Urothelium cell line (cell line): ENCODE results near the gene ILDR1.

Source experiments
- DNase-seq: peaks from one replicate; pipeline ENCODE4 v3.0.0; 2011; ENCODE audit warnings: low spot score, mixed read lengths
- FAIRE-seq: peaks from 2 replicates; lab custom pipeline; 2011; peaks lifted over from hg19 to GRCh38; lab: Jason Lieb, UNC

The ILDR1 gene

DNA sequence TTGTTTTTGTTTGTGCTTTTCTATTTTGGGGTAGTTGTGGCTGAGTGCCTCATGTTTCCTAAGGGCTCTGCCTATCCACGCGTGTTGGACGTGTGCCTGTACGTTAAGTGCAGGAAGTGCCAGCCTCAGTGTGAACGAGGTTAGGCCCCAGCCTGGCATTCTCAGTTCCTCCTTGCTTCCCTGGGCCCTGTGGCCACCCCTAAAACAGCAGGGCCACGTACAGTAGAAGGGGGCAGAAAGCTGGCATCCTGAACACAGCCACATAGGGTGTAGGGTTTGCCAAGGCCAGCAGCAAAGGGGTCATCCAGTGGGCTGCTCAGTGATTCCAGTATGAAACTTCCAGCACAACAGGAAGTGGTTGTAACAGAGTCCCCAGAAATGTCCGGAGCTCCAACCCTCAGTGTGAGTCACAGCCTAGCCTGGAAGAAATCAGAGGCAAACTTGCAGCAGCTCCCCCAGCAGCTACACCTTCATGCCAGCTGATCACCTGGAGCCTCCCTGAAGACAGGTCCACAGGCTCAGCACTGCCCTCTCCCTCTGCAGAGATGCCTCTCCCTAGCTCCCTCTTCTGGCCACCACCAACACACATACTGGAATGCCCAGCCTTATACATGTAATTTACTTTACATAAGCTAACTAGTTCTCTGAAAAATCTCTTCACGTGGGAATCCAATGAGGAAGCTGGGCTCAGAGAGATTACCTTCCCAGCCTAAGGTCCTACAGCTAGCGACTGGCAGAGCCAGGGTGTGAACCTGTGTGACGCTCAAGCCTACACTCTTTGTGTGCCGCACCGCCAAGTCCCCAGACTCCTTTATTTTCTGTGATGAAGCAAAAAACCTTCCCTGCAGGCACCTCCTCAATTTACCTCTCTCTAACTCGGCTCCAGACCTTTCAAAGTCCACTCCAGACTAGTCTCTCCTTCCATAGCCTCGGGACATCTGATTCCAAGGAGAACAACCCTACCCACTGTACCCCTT, 26.6 kb downstream of the ILDR1 start:
- peak; percentile 79 for DNase-seq
- FAIRE-seq, result no peak

DNA sequence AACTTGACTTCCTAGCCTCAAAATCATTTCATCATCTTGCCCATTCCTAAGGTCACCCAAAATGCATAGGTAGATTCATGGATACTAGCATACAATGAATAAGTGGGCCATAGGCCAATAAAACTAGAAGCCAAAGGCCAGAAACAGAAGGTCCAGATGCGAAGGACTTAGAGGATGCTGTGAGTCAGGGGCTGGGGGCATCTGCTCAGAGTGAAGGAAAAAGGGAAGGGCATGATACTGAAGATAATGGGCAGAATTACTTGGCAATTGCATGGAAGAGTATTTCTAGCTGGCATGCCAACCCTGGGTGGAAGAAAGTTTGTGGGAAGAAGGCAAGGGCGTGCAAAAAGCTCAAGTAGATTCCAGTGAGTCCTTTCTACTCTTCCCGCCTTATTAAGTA, 27.5 kb downstream of the ILDR1 start:
- FAIRE-seq, result no peak
- DNase-seq, result no peak

DNA sequence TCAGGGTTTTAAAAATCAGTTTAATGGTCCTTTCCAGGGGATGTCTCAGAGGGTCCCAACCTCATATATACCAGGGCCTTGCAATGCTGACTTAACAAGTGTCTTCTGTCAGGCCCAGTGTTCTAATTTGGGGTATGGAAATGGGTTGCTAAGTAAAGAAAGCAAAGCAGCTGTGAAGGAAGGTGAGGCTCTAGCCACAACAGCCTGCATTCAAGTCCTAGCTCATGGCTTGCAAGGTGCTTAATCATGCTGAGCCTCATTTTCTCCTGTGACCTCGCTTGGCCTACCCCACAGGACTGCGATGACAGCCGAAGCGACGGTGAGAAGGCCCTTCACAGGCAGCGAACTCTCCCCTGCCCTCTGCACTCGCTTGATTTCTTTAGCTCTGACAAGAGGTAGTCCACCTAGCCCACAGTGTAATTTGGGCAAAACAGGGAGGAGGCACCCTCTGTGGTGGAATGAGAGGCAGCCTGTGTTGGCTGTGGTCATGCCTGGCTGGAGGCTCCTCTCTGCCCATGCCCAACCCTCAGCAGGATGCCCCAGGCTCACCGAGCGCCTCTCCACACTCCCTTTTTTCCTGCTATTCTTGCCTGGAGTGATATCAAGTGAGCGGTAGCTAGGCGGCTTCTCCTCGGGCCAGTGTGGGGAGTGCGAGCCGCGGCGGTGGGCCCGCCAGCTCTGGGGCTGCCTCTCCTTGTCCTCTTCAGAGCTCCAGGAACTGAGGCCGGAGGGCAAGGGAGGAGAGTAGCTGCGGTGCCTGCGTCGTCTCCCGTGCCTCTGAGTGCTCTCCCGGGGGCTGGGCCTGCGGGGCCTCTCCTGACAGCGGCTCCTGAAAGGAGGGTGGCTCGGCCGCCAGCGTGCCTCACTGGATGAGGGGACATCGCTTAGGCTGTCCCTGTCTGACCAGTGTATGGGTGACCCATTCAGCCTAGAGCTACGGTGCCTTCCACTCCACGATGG, 29.2 kb downstream of the ILDR1 start:
- DNase-seq (no peak), FAIRE-seq (no peak)

DNA sequence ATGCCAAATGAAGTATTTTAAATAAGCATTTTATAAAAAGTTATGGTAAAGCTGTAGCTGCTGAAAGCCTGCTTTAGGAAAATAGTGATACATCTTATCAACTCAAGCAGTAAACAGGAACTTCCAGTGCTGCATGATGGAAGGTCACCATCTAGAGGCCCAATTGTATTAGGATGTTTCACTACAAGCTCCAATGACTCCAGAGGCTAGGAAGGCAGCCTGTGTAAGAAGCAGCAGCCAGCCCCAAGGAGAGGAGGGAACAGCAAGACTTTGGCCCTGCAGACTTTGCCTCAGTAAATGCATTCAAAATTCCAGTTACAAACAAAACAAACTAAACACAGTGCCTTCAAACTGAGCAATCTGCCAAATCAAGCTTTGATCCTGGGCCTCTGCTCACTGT, 32.1 kb downstream of the ILDR1 start:
- DNase-seq (no peak), FAIRE-seq (no peak)

DNA sequence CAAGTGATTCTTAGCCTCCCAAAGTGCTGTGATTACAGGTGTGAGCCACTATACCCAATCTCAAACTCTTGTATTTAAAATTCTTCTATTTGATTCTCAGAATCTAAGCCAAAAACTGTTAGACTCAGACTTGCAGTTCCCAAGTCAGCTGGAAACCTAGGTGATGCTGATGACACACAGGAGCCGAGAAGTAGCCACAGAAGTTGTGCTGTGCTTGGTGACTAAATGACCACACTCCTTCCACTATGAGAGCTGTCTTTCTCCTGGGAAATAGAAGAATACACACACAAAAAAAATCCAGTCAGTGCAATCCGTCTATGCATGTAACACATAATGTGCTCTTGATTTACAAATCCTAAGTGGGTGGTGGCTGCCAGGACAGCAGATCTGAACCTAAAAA, 33.9 kb downstream of the ILDR1 start:
- FAIRE-seq, result no peak
- no peak for DNase-seq

DNA sequence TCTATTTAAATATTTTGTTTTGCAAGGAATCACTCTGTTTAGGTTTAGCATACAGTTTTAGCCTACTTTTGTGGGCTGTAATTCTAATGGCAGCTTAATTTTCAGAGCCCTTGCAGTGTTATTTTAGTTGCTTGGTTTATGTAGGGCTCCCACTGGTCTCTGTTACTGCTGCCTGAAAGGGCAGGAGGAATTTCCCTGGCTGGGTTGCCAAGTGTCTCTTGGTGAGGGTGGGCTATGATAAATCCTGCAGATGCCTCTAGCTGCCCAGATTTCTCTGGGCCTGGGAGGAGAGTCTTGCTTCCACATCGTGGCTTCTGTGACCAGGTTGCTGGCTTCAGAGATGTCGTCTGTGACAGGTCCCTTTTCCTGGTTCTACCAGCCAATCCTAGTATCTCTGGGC, 36.2 kb downstream of the ILDR1 start:
- no peak for FAIRE-seq
- no peak for DNase-seq

DNA sequence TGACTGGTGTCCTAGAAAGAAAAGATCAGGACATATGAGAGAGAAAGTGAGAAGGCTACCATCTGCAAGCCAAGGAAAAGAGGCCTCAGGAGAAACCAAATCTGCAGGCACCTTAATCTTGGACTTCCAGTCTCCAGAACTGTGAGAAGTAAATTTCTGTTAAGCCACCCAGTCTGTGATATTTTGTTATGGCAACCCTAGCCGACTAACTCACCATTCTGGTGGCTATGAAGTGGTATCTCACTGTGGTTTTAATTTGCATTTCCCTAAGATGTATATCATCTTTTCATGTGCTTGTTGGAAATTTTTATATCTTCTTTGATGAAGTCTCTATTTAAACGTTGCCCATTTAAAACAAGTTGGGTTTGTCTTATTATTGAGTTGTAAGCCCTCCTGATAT, 40.6 kb downstream of the ILDR1 start:
- FAIRE-seq (no peak), DNase-seq (no peak)

DNA sequence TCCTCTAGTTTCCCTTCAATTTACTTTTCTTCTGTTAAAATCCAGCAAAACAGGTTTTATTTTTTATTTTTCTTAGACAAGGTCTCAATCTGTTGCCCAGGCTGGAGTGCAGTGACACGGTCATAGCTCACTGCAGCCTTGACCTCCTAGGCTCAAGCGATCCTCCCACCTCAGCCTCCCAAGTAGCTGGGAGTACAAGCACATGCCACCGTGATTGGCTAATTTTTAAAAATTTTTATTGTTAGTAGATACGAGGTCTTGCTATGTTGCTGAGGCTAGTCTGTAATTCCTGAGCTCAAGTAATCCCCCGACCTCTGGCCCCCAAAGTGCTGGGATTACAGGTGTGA, 41.6 kb downstream of the ILDR1 start:
- FAIRE-seq (no peak), DNase-seq (no peak)

DNA sequence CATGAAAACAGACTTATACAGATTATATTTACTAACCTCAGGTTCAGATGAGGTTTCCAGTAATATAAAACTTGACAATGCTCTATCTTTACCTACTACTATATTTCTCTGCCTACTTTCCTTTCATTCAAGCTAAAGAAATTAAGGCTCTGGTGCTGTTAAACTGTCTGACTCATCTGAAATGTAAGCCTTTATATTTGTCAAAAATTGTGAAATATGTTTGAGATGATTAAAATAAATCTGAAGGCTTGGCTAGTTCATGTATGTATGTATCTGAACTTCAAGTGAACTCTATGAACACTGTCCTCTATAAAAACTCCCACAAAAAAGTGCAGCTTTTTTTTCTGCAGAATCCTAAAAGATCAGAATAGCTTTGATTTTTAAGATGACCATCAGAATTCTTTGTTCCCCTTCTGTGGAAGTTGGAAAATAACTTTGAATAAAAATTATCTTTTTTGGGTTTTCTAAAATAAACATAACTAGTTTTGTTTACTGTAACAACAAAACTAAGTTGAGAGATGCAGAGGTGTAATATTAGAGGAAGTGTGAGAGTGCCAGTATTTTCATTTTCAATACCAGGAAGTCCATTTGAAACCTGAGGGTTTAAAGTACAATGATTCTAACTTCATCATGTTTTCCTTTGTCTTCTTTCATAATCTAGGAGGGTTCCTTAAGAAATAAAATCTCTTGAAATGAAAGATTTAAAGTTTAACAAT, 42.2 kb downstream of the ILDR1 start:
- no peak for FAIRE-seq

DNA sequence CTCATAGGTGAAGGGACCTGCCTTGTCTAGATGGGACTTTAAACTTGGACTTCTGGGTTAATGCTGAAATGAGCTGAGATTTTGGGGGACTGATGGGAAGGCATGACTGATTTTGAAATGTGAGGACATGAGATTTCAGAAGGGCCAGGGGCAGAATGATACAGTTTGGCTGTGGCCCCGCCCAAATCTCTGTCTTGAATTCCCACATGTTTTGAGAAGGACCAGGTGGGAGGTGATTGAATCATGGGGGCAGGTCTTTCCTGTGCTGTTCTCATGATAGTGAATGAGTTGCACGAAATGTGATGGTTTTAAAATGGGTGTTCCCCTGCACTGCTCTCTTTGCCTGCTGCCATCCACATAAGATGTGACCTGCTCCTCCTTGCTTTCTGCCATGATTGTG, 42.8 kb downstream of the ILDR1 start:
- DNase-seq, result no peak
- FAIRE-seq, result no peak

More for the DNA sequence above, 42.2 kb downstream of the ILDR1 start:
- DNase-seq, result no peak

DNA sequence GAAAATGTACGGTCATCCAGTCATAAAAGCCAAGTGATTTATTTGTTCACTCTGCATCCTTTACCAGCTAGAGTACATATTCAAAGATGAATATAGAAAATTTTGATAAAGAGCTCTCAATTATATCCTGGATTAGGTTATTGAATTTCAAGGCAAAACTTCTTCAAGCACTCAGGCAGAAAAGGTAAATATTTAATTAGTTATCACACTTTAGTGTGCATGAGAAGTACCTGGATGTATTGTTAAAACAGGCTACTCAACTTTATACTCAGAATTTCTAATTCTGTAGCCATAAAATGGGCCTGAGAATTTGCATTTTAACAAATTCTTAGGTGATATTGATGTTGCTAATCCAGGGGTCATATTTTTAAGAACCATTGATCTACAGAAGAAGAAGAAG, 45.3 kb downstream of the ILDR1 start:
- DNase-seq (no peak), FAIRE-seq (no peak)

DNA sequence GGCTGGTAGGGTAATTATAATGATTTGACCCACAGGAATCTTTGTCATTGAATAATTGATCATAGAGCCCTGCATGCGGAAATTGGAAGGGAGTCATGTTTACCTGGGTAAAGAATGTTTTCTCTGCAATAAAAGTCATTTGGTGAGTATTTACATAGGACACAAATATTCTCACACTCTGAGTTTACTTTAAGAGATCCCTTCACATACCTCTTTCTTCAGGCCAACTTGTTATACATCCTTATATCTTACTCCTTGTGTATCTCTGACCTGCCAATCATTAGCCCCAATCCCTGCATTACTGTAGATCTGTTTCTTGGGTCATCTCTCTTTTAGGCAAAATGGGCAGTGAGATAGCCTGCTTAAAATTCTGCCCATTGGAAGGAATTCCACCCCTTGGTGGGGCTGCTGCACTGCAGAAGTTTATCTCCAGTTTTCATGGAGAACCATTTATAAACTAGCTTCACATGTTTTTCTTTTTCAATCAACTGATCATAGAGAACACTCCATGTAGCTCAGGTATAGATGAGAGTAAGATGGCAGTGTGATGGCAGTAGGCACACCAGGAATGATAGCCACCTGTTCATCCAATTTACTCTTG, 46.2 kb downstream of the ILDR1 start:
- FAIRE-seq, result no peak

DNA sequence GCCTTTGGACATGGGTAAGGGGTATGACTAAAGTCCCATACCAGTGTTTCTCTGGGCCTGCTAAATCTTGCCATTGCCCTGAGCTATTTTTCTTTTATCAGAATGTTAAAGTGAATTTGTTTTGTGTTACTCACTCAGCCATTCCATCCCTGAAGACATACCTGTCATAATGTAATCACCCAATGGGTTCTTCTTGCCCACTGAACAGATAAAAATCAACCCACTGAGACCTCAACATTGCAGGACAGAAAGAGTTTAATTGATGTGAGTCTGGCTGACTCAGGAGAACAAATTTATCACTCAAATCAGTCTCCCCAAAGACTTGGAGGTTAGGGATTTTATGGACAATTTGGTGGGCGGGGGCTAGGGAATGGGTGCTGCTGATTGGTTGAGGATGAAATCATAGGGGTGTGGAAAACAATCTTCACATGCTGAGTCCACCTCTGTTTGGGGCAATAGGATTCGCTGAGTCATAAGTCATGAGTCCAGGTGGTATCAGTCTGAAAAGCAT, 47.4 kb downstream of the ILDR1 start:
- FAIRE-seq, result peak; percentile 56
- DNase-seq, result no peak

More for the DNA sequence above, 46.2 kb downstream of the ILDR1 start:
- DNase-seq, result no peak

DNA sequence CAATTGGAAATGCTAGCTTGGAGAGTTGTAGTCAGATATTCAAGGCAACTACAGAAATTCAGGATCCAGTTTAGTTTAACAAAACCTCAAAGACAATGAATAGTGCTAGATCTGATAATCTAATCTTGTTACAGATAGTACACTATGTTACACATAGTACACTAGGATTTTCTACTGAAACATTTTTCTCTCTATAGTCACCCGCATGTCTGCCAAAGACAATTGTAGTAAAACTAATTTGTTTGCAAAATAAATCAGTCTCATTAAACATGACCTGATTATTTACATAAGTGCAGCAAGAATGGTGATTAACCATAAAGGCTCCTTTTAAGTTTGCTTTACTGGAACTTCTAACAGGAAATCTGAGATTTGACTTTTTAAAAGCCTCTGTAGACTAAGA, 52.0 kb downstream of the ILDR1 start:
- FAIRE-seq (no peak), DNase-seq (no peak)

DNA sequence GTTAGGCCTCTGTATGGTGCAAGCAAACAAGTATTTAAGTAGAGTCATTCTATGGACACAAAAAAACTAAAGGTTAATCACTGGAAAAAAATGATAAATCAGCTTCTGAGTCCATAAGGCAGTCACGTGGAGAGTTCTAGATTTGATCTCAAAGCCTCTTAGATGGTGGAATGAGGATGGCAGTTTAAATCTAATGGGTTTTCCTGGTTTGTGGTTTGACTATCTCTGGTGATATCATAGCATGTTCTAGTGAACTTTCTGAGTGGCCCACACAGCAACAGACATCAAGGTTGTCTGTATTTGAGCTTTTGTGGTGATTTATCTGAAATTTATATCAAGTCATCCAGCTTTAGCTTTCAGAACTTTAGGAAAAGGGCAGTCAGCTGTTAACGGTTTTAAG, 52.4 kb downstream of the ILDR1 start:
- DNase-seq (no peak), FAIRE-seq (no peak)

DNA sequence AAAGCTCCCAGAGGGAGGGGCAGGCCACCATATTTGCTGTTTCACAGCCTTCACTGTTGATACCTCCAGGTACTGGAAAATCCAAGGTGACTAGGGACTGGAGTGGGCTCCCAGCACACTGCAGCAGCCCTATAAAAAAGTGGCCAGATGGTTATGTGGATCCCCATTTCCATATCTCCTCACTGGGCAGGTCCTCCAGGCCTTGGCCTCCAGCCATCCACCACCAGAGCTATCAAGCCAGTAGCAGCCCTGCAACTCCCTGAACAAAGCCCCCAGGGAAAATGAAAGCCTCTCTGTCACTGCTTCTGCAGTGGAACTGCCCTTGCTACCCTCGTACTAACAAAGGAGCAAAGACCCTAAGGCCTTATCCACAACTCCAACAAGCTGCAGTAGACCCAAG, 58.4 kb downstream of the ILDR1 start:
- FAIRE-seq, result no peak
- no peak for DNase-seq

DNA sequence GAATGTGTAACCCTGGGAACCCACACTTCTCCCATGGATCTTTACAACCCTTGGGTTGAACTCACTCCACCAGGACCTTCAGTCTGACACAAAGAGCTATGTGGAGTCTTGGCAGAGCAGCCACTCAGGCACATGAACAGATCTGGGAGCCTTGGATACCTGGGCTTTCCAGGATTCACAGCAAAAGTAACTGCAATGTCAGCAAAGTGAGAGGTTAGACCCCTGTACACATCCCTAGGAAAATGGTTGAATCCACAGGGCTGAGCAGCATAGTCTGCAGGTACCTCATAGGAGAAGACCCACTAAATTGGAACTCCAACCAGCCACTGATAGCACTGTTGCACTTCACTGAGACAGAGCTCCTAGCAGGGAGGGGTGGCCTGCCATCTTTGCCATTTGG, 59.6 kb downstream of the ILDR1 start:
- FAIRE-seq (no peak), DNase-seq (no peak)

DNA sequence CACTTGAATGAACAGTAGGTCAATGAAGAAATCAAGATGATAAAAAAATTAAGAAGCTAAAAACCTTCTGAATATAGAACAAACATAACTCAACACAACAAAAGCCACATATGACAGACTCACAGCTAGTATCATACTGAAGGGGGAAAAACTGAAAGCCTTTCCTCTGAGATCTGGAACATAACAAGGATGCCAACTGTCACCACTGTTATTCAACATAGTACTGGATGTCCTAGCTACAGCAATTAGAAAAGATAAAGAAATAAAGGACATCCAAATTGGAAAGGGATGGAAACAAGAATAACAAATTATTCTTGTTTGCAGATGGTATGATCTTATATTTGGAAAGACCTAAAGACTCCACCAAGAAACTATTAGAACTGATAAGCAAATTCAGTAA, 60.8 kb downstream of the ILDR1 start:
- no peak for DNase-seq
- FAIRE-seq, result no peak

DNA sequence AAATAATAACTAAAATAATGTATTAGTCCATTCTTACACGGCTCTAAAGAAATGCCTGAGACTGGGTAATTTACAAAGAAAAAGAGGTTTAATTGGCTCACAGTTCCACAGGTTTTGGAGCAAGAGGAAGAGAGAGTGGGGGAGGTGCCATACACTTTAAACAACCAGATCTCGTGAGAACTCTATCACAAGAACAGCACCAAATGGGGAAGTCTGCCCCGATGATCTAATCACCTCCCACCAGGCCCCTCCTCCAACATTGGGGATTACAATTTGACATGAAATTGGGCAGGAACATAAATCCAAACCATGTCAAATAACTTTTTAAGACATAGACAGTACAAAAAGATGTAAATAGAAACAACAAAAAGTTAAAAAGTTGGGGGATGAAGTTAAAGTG, 63.2 kb downstream of the ILDR1 start:
- DNase-seq (no peak), FAIRE-seq (no peak)

DNA sequence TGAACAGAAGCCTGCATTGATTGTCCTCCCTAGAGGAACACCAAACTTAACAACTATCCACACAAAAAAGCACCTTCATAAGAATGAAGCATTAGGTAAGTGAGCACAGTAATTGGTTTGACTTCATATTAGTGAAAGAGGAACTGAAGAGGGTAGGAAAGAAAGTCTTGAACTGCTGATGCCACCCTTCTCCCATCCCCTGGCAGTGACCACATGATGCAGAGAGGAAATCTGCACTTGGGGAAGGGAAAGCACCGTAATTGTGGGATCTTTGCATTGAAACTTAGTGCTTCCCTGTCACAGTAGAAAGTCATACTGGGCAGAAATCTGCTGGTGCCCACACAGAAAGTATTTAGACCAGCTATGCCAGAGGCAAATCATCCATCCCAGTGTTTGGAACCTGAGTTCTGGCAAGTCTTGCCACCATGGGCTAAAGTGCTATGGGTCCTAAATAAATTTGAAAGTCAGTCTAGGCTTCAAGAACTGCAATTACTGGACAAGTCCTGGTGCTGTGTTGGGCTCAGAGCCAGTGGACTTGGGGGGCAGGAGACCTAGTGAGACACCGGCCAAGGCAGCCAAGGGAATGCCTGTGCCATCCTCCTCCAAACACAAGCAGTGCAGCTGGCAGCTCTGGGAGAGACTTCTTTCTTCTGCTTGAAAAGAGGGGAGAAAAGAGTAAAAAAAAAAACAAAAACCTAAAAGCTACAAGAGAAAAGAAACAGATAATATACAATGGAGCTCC, 64.2 kb downstream of the ILDR1 start:
- no peak for DNase-seq
- FAIRE-seq, result no peak
